Thyroid gland (tissue), 4 donors: ENCODE data around the gene PHTF2.

ENCODE experiments used
- CTCF ChIP-seq, 6 experiments: fragments of 200-600 bp in 3 of 6; fragments of 450-650 bp in 3 of 6; sonication (generic) in 3 of 6; IDR thresholded peaks; one replicate each; pipeline ENCODE4 v1.5.1; 2016 to 2019; ENCODE audit warnings: antibody characterized with exemption in 6 of 6, mild to moderate bottlenecking in 2 of 6, inconsistent platforms in 1 of 6, moderate library complexity in 1 of 6
- POLR2A ChIP-seq, 2 donors: fragments of 450-650 bp; IDR thresholded peaks; one replicate each; pipeline ENCODE4 v1.6.1; 2017; ENCODE audit warnings: antibody characterized with exemption in 2 of 2, mild to moderate bottlenecking in 2 of 2, moderate library complexity in 1 of 2

- TF ChIP-seq CTCF (IDR thresholded peaks at IDR 0.05) (no peak), POLR2A (IDR thresholded peaks at IDR 0.05) (no peak)
These were observed 32.2 kb downstream of the PHTF2 start for GRCh38 chr7:77830649-77831355.
